GM12864 (cell line): ENCODE measurements around the gene ZNF208.
A peak's percentile ranks its signal among the peaks of the same experiment; 100 is the strongest.
"Not testable (repeated sequence)": the region's sequence is repeated elsewhere in the genome, so short reads cannot be mapped to it uniquely, and the experiment has no call there.

Experiments used
- DNase-seq: peaks from one replicate; pipeline ENCODE4 v3.0.0-alpha.2; 2011; ENCODE audit warnings: low read depth
- H3K4me3 ChIP-seq: 2 replicates; pipeline ENCODE4 v1.5.1; 2011; ENCODE audit warnings: mild to moderate bottlenecking, low read depth, low read length, control low read depth
- TF ChIP-seq, protein P1 (sequence below): IDR thresholded peaks from 2 replicates; pipeline ENCODE4 v1.5.1; 2011; ENCODE audit warnings: low read depth, mild to moderate bottlenecking, moderate library complexity, low read length, control low read depth, inconsistent platforms; ENCODE audit errors: missing control alignments

ZNF208 gene

DNA sequence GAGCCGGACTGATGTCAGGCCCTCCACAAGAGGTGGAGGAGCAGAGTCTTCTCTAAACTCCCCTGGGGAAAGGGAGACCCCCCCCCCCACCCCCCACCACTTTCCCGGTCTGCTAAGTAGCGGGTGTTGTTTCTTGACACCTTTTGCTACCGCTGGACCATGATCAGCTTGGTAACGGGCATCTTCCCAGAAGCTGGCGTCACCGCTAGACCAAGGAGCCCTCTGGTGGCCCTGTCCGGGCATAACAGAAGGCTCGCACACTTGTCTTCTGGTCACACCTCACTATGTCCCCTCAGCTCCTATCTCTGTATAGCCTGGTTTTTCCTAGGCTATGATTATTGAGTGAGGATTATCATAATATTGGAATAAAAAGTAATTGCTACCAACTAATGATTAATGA, 120.7 kb downstream of the ZNF208 start:
- not testable (repeated sequence) for DNase-seq, H3K4me3 ChIP-seq
- TF ChIP-seq, protein P1, sequence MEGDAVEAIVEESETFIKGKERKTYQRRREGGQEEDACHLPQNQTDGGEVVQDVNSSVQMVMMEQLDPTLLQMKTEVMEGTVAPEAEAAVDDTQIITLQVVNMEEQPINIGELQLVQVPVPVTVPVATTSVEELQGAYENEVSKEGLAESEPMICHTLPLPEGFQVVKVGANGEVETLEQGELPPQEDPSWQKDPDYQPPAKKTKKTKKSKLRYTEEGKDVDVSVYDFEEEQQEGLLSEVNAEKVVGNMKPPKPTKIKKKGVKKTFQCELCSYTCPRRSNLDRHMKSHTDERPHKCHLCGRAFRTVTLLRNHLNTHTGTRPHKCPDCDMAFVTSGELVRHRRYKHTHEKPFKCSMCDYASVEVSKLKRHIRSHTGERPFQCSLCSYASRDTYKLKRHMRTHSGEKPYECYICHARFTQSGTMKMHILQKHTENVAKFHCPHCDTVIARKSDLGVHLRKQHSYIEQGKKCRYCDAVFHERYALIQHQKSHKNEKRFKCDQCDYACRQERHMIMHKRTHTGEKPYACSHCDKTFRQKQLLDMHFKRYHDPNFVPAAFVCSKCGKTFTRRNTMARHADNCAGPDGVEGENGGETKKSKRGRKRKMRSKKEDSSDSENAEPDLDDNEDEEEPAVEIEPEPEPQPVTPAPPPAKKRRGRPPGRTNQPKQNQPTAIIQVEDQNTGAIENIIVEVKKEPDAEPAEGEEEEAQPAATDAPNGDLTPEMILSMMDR: peak; percentile 10

DNA sequence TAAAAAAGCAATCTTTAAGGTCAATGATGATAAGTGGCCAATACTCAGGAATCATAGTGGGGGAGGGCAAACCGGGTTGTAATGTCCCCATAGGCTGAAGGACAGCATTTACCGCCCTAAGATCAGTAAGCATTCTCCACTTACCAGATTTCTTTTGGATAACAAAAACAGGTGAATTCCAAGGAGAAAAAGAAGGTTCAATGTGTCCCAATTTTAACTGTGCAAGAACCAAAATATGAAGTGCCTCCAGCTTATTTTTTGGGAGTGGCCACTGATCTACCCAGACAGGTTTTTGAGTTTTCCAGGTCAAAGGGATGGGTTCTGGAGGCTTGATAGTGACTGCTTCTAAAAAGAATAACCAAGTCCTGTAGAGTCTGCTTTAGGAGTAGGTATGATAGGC, 125.2 kb downstream of the ZNF208 start:
- H3K4me3 ChIP-seq, DNase-seq: not testable (repeated sequence)

DNA sequence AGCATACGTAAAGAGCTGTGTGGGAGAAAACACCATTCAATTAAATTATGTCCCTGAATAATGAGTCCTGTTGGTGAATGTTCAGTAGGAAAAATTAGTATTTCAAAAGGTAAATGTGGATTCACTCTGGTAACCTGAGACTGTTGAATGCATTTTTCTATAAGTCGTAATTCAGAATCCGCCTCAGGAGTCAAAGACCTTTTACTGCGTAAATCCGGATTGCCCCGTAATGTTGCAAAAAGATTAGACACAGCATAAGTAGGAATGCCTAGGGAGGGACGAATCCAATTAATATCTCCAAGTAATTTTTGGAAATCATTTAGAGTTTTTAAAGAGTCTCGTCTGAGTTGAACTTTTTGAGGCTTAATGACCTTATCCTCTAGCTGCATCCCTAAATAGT, 126.0 kb downstream of the ZNF208 start:
- not testable (repeated sequence) for H3K4me3 ChIP-seq, DNase-seq

DNA sequence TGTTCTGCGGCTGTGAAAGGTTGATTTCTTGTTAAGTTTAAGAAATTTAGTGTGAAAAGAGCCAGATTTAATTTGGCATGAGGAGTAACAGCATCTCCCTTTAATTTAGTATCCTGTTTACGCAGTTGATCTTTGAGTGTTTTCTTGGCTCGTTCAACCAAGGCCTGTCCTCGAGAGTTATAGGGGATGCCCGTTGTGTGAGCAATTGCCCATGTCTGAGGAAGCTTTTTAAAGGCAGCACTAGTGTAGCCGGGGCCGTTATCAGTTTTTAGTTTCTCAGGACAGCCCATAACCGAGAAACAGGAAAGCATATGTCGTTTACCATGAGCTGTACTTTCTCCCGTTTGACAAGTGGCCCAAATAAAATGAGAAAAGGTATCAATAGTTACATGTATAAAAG, 127.2 kb downstream of the ZNF208 start:
- H3K4me3 ChIP-seq: no peak overlapping the region
- TF ChIP-seq, protein P1: no peak
- no peak for DNase-seq
